ENCODE measurements around the gene STON1. TPM values are rescaled to one million over a fixed set of nuclear protein-coding genes. Genes with fewer than 3 reads are reported as not detected.

The STON1 gene
- total and polyA plus RNA-seq, 3 experiments from 2014 or later, result 0.28 to 1.4 (median 0.89) TPM

- H3K36me3 Mint-ChIP-seq, result peaks cover 6 to 77% (median 24%) of the 10 kb centered on the region in 3 donors
- POLR2A ChIA-PET, result no interaction called here
Measured at GRCh38 chr2:48496849-48497248, 33.1 kb upstream of the STON1 start.

GRCh38 chr2:48504647-48505327 lies 25.2 kb upstream of the STON1 start:
- Histone ChIP-seq H3K4me1 (ENCODE audit: insufficient read depth, low read length) (peaks cover 8% of the 10 kb centered on the region), H3K27me3 (ENCODE audit: insufficient read depth, low read length, poor library complexity, severe bottlenecking) (no peaks in the 10 kb centered on the region), H3K9me3 (ENCODE audit: low read length) (no peaks in the 10 kb centered on the region), H3K4me3 (ENCODE audit: low read length) (no peak overlapping the region), H3K27ac (ENCODE audit: low read depth, low read length) (no peak overlapping the region), H3K36me3 (ENCODE audit: insufficient read depth, low read length) (peaks cover 19% of the 10 kb centered on the region)
- ChIA-PET POLR2A (no interaction called here), CTCF (no interaction called here)
- peaks cover 4 to 70% (median 20%) of the 10 kb centered on the region in 3 donors for H3K36me3 Mint-ChIP-seq
- DNase-seq, result no peak
- peak overlapping the region in 3 of 8 donors; percentile 38 to 51 (median 42) for H3K27ac Mint-ChIP-seq
- no peak overlapping the region for H3K4me3 Mint-ChIP-seq
- no peaks in the 10 kb centered on the region for H3K27me3 Mint-ChIP-seq
- no peaks in the 10 kb centered on the region for H3K9me3 Mint-ChIP-seq
- H3K4me1 Mint-ChIP-seq, result peaks cover 14 to 21% (median 17%) of the 10 kb centered on the region in 3 donors

More at GRCh38 chr2:48496849-48497248, 33.1 kb upstream of the STON1 start:
- no peak overlapping the region for H3K27ac ChIP-seq (ENCODE audit: low read depth, low read length)
- CTCF ChIA-PET, result no interaction called here
- H3K27ac Mint-ChIP-seq, result no peak overlapping the region
- no peak overlapping the region for H3K4me3 Mint-ChIP-seq
- H3K9me3 Mint-ChIP-seq, result no peaks in the 10 kb centered on the region
- no peaks in the 10 kb centered on the region for H3K9me3 ChIP-seq (ENCODE audit: low read length)
- no peaks in the 10 kb centered on the region for H3K27me3 ChIP-seq (ENCODE audit: insufficient read depth, low read length, poor library complexity, severe bottlenecking)
- peaks cover 24% of the 10 kb centered on the region for H3K36me3 ChIP-seq (ENCODE audit: insufficient read depth, low read length)
- DNase-seq, result no peak
- H3K4me1 ChIP-seq (ENCODE audit: insufficient read depth, low read length), result no peaks in the 10 kb centered on the region
- H3K27me3 Mint-ChIP-seq, result no peaks in the 10 kb centered on the region
- H3K4me1 Mint-ChIP-seq, result peaks cover 0 to 4% (median 0%) of the 10 kb centered on the region in 3 donors
- no peak overlapping the region for H3K4me3 ChIP-seq (ENCODE audit: low read length)

DNA sequence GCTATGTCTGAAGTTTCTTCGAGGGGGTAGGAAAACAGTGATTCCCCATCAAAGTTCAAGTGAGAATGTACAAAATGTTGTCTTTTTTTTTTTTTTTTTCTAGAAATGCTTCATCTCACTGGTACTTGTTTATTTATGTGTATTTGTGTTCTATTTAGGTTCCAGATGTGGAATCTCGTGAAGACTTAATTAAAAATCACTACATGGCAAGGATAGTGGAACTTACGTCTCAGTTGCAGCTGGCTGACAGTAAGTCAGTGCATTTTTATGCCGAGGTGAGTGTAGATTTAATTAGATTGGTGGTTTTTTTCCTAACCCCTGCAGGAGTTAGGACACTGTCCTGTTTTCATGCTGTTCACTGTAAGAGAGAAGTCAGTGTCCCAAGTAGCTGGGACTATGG lies 22.8 kb upstream of the STON1 start:
- peaks cover 21 to 30% (median 27%) of the 10 kb centered on the region in 3 donors for H3K4me1 Mint-ChIP-seq
- H3K4me3 Mint-ChIP-seq, result no peak overlapping the region
- no peaks in the 10 kb centered on the region for H3K9me3 ChIP-seq (ENCODE audit: low read length)
- no peaks in the 10 kb centered on the region for H3K27me3 Mint-ChIP-seq
- H3K9me3 Mint-ChIP-seq, result no peaks in the 10 kb centered on the region
- H3K27ac Mint-ChIP-seq, result peak overlapping the region in 5 of 8 donors; percentile 27 to 77 (median 50)
- peaks cover 19% of the 10 kb centered on the region for H3K36me3 ChIP-seq (ENCODE audit: insufficient read depth, low read length)
- H3K4me3 ChIP-seq (ENCODE audit: low read length), result no peak overlapping the region
- no peaks in the 10 kb centered on the region for H3K27me3 ChIP-seq (ENCODE audit: insufficient read depth, low read length, poor library complexity, severe bottlenecking)
- POLR2A ChIA-PET, result no interaction called here
- H3K36me3 Mint-ChIP-seq, result peaks cover 11 to 69% (median 24%) of the 10 kb centered on the region in 3 donors
- DNase-seq, result no peak
- H3K27ac ChIP-seq (ENCODE audit: low read depth, low read length), result no peak overlapping the region
- peaks cover 8% of the 10 kb centered on the region for H3K4me1 ChIP-seq (ENCODE audit: insufficient read depth, low read length)
- CTCF ChIA-PET, result no interaction called here

- no peaks in the 10 kb centered on the region for H3K9me3 Mint-ChIP-seq
- H3K4me1 Mint-ChIP-seq, result peaks cover 21 to 30% (median 27%) of the 10 kb centered on the region in 3 donors
- peaks cover 12 to 78% (median 27%) of the 10 kb centered on the region in 3 donors for H3K36me3 Mint-ChIP-seq
- ChIA-PET CTCF (no interaction called here), POLR2A (no interaction called here)
- no peaks in the 10 kb centered on the region for H3K9me3 ChIP-seq (ENCODE audit: low read length)
- H3K36me3 ChIP-seq (ENCODE audit: insufficient read depth, low read length), result peaks cover 19% of the 10 kb centered on the region
- H3K4me3 Mint-ChIP-seq, result peak overlapping the region in 6 of 7 donors; percentile 34 to 74 (median 50)
- peak overlapping the region; percentile 44 for H3K27ac ChIP-seq (ENCODE audit: low read depth, low read length)
- peak overlapping the region; percentile 74 to 97 (median 88) for H3K27ac Mint-ChIP-seq
- no peak overlapping the region for H3K4me3 ChIP-seq (ENCODE audit: low read length)
- no peaks in the 10 kb centered on the region for H3K27me3 Mint-ChIP-seq
- no peak for DNase-seq
- H3K4me1 ChIP-seq (ENCODE audit: insufficient read depth, low read length), result peaks cover 8% of the 10 kb centered on the region
- no peaks in the 10 kb centered on the region for H3K27me3 ChIP-seq (ENCODE audit: insufficient read depth, low read length, poor library complexity, severe bottlenecking)
Measured at GRCh38 chr2:48508461-48509124, 21.4 kb upstream of the STON1 start.

DNA sequence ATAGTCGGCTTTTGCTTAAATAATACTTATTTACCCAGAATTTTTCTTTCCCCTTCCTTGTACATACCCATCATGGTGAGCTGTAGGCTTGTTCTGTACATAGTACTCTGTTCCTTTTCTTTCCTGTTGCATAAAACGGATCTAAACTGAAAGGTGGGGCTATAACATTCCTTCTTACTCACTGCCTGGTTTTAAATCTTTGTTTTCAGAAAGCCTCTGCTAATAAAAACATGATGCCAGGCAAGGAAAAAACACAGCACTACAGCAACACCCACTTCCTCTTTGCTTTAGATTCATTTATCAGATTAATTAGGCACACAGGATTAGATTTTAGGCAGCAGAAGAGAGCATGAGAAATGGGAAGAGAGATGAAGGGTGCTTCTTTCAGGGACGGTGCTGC lies 19.6 kb upstream of the STON1 start:
- peaks cover 21 to 30% (median 27%) of the 10 kb centered on the region in 3 donors for H3K4me1 Mint-ChIP-seq
- Histone ChIP-seq H3K36me3 (ENCODE audit: insufficient read depth, low read length) (peaks cover 18% of the 10 kb centered on the region), H3K27me3 (ENCODE audit: insufficient read depth, low read length, poor library complexity, severe bottlenecking) (no peaks in the 10 kb centered on the region), H3K27ac (ENCODE audit: low read depth, low read length) (no peak overlapping the region), H3K4me1 (ENCODE audit: insufficient read depth, low read length) (peaks cover 8% of the 10 kb centered on the region), H3K4me3 (ENCODE audit: low read length) (no peak overlapping the region), H3K9me3 (ENCODE audit: low read length) (no peaks in the 10 kb centered on the region)
- H3K27ac Mint-ChIP-seq, result peak overlapping the region in 7 of 8 donors; percentile 16 to 90 (median 58)
- H3K4me3 Mint-ChIP-seq, result peak overlapping the region in 1 of 7 donors; percentile 1
- no peaks in the 10 kb centered on the region for H3K9me3 Mint-ChIP-seq
- ChIA-PET POLR2A (no interaction called here), CTCF (no interaction called here)
- H3K36me3 Mint-ChIP-seq, result peaks cover 12 to 77% (median 32%) of the 10 kb centered on the region in 3 donors
- no peaks in the 10 kb centered on the region for H3K27me3 Mint-ChIP-seq
- DNase-seq, result no peak

DNA sequence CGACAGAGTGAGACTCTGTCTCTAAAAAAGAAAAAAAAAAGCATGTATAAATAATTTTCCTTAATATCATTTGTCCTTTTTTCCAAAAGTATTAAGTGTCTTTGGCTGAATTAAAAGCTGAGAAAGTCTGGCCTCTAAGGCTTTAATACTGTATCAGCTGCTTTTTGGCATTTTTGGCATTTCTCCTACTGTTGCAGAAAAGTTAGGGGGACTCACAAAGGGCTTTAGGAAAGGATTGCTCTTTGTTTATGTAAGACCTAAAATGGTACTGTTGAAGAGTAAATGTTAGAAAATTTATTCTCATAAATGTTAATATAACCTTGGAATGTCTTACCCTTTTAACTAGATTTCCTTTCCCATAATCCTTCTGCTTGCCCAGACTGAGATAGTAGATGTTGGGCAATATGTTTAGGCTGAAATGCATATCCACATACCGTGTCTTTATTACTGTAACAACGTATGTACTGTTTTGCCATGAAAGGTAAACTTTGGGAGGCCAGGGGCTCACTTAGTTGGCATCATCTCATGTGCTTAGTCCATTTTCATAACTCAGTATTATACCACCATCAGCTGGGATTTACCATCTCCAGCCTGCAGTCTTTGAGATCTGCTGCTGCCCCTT lies 18.0 kb upstream of the STON1 start:
- DNase-seq, result no peak
- peaks cover 16 to 84% (median 37%) of the 10 kb centered on the region in 3 donors for H3K36me3 Mint-ChIP-seq
- ChIA-PET POLR2A (no interaction called here), CTCF (no interaction called here)
- peaks cover 21 to 30% (median 27%) of the 10 kb centered on the region in 3 donors for H3K4me1 Mint-ChIP-seq
- peaks cover 21% of the 10 kb centered on the region for H3K36me3 ChIP-seq (ENCODE audit: insufficient read depth, low read length)
- H3K9me3 Mint-ChIP-seq, result no peaks in the 10 kb centered on the region
- H3K4me1 ChIP-seq (ENCODE audit: insufficient read depth, low read length), result peaks cover 8% of the 10 kb centered on the region
- H3K27ac Mint-ChIP-seq, result peak overlapping the region in 1 of 8 donors; percentile 42
- H3K4me3 ChIP-seq (ENCODE audit: low read length), result no peak overlapping the region
- H3K27ac ChIP-seq (ENCODE audit: low read depth, low read length), result no peak overlapping the region
- H3K27me3 ChIP-seq (ENCODE audit: insufficient read depth, low read length, poor library complexity, severe bottlenecking), result no peaks in the 10 kb centered on the region
- H3K27me3 Mint-ChIP-seq, result no peaks in the 10 kb centered on the region
- H3K4me3 Mint-ChIP-seq, result no peak overlapping the region
- no peaks in the 10 kb centered on the region for H3K9me3 ChIP-seq (ENCODE audit: low read length)

GRCh38 chr2:48512571-48512970 lies 17.4 kb upstream of the STON1 start:
- Histone ChIP-seq H3K4me3 (ENCODE audit: low read length) (no peak overlapping the region), H3K9me3 (ENCODE audit: low read length) (no peaks in the 10 kb centered on the region), H3K36me3 (ENCODE audit: insufficient read depth, low read length) (peaks cover 17% of the 10 kb centered on the region), H3K27me3 (ENCODE audit: insufficient read depth, low read length, poor library complexity, severe bottlenecking) (no peaks in the 10 kb centered on the region), H3K27ac (ENCODE audit: low read depth, low read length) (no peak overlapping the region), H3K4me1 (ENCODE audit: insufficient read depth, low read length) (peaks cover 8% of the 10 kb centered on the region)
- H3K4me1 Mint-ChIP-seq, result peaks cover 21 to 27% (median 26%) of the 10 kb centered on the region in 3 donors
- no peaks in the 10 kb centered on the region for H3K9me3 Mint-ChIP-seq
- peaks cover 16 to 83% (median 37%) of the 10 kb centered on the region in 3 donors for H3K36me3 Mint-ChIP-seq
- no peaks in the 10 kb centered on the region for H3K27me3 Mint-ChIP-seq
- no peak overlapping the region for H3K4me3 Mint-ChIP-seq
- H3K27ac Mint-ChIP-seq, result peak overlapping the region in 3 of 8 donors; percentile 47 to 88 (median 66)
- ChIA-PET CTCF (no interaction called here), POLR2A (no interaction called here)
- DNase-seq, result no peak
